H54 (cell line): ENCODE measurements around the gene MARCHF5.
A peak's percentile ranks its signal among the peaks of the same experiment; 100 is the strongest.
"Not testable (repeated sequence)": the region's sequence is repeated elsewhere in the genome, so short reads cannot be mapped to it uniquely, and the experiment has no call there.

Experiments used
- DNase-seq: peaks from one replicate; pipeline ENCODE4 v3.0.0; 2011; ENCODE audit warnings: low spot score, mixed read lengths; ENCODE audit not compliant: insufficient read length
- FAIRE-seq: peaks from 3 replicates; lab custom pipeline; 2011; peaks lifted over from hg19 to GRCh38; lab: Jason Lieb, UNC
- POLR2A ChIP-seq: IDR thresholded peaks from 2 replicates; pipeline ENCODE4 v1.6.1; 2011; ENCODE audit warnings: low read depth, mild to moderate bottlenecking, low read length

The MARCHF5 gene

DNA sequence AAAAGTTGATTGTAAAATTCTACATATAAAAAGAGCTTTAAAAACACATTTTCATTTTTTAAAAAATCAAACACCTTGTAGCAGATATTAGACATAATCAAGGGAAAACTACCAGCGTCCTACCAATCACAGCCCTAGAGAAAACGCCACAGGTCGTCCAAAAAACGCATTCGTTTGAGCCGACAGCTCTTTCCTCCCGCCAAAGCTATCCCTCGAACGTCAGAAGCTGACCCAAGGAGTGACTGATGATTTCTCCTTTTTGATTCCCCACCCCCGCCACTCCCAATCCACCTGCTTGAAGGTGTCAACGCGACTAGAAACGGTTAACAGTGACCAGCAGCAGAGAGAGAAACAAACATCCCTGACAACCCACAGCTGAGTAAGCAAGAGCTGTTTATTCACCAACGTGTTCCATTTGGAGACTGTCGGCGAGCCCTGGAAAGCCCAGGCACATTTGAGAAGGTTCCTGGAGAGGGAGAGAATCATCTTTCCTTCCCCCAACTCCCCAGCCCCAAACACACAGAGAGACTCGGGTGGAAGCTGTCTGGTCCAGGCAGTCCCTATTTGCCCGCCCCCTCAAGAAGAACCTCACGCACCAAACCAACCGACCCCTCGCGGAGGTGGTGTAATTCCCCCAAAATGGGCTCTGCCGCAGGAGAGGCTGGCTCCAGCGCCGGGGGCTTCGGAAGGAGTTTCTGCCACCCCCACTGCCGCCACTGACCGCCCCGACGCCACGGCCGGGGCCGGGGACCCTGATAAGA lies 711 bp upstream of the MARCHF5 start:
- DNase-seq (peak; percentile 50), FAIRE-seq (peak; percentile 78)
- no peak for TF ChIP-seq POLR2A

DNA sequence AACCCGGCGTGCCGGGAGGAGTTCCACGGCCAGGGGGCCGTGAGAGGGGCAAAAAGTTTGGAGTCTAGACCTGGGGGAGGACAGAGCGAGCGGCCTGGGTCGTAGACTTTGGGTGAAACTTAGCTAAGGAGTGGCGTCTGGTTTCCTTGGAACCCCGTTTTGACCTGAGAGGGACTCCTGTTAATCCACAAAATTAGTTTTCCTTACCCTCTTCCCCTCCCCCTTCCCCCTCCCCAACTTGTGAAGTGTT lies 574 bp downstream of the MARCHF5 start:
- DNase-seq, result peak; percentile 6
- no peak for FAIRE-seq
- TF ChIP-seq POLR2A, result no peak

DNA sequence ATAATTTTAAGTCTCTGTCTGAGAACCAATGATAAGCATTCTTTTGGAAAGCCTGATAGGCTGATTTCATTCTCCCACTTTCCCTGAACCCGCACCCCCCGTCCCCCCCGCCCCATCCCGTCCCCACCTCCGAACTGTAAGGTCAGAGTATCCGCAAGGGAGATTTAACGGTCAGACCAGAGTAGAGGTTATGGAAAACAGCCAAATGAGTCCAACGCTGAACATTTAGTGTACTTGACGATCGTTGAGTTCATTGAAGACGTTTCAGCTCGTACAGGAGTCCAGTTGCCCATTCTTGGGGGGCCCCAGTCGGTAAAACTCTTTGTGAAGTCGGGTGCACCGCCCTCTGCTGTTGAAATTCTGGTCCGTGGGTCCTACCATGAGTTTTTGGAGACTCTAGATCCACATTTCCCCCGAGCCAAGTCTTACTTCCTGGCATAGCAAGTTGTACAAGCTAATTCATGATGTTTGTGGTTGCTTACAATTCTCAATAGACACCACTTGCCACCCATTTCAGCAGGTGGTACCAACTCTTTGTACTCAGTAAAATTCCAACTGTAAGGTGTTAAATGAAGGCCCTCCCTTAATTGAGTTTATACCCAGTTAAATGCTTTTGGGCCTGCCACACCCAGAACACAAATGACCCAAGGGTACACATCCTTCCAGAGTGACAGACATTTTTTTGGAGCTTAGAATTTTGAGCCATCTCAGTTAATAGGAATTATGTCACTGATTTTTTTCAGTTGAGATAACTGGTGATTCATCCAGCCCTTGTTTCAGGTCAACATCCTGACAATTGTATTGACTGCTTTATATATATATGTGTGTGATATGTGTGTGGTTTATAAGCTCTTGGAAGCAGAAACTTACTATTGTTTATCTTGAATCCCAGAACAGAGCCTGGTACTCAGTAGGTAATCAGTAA lies 1.2 kb downstream of the MARCHF5 start:
- no peak for TF ChIP-seq POLR2A
- FAIRE-seq (peak; percentile 66), DNase-seq (peak; percentile 35)

DNA sequence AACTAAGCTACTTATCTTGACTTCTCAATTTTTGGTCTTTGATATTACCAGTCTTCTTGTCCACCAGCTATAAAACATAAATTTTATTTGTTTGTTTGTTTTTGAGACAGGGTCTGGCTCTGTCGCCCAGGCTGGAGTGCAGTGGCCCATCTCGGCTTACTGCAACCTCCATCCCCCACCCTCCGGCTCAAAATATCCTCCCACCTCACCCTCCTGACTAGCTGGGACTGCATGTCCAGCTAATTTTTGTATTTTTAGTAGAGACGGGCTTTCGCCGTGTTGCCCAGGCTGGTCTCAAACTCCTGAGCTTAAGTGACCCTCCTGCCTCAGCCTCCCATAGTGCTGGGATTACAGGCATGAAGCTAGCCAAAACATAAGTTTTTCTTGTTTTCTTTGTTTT lies 7.5 kb downstream of the MARCHF5 start:
- no peak for DNase-seq
- no peak for FAIRE-seq
- no peak for TF ChIP-seq POLR2A

DNA sequence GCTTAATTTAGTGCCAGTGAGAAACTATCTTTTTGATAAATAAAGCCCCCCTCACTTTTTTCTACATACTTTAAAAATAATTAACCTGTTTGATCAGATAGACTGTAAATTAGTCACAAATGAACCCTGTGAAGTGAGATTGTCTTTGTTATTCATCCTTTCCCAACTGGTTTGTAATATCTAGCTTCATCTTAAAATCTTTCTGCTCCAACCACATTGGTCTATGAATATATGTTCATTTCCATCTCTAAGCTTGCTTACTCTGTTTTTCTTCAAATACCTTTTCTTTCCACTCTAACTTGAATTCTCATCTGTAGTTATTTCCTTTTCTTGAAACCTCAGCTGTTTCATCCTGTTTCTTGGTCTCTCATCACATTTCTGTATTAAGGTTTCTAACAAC lies 12.1 kb downstream of the MARCHF5 start:
- no peak for FAIRE-seq
- TF ChIP-seq POLR2A, result no peak
- DNase-seq, result no peak

DNA sequence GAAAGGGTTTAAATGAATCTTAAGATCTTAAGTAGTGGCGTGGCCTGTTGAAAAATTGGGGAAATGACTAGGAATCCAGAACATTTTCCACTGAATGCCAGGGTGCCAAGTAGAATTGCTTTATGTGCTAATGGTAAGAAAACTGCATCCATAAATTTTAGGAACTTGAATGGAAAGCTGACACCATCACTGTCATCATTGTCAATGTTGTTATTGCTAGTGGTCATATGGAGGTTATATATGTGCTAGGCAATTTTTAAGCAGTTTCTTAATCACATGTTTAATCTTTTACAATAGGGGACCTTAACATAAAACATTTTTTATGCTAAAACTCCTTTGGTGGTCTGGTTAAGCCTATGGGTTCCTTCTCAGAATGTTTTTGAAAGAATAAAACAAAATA lies 13.1 kb downstream of the MARCHF5 start:
- TF ChIP-seq POLR2A, result no peak
- DNase-seq (no peak), FAIRE-seq (no peak)

DNA sequence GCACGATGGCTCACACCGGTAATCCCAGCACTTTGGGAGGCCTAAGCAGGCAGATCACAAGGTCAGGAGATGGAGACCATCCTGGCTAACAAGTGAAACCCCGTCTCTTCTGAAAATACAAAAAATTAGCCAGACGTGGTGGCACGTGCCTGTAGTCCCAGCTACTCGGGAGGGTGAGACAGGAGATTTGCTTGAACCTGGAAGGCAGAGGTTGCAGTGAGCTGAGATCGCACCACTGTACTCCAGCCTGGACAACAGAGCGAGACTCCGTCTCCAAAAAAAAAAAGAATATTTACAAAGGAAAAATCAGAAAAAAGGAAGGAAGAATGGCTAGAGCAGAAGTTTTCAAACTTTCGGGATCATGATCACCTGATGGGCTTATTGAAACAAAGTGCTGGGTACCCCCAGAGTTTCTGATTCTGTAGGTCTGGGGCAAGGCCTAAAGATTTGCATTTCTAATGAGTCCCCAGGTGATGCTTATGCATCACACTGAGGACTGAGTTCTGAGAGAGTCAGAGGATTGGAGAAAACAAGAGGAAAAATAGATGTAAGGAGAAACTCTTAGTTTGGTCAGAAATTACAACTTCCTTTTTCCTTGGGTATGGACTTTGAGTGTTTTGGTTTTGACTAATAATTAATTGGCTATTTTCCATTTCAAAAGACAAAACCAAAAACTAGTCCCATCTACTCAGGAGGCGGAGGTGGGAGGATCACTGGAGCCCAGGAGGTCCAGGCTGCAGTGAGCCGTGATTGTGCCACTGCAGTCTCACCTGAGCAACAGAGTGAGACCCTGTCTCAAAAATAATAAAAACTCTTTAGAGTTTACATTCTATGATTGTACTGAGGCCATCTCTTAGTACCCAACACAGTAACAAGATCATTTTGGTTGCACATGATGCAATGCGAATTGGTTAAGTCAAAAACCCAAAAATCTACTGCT lies 14.4 kb downstream of the MARCHF5 start:
- no peak for TF ChIP-seq POLR2A
- no peak for DNase-seq
- no peak for FAIRE-seq

DNA sequence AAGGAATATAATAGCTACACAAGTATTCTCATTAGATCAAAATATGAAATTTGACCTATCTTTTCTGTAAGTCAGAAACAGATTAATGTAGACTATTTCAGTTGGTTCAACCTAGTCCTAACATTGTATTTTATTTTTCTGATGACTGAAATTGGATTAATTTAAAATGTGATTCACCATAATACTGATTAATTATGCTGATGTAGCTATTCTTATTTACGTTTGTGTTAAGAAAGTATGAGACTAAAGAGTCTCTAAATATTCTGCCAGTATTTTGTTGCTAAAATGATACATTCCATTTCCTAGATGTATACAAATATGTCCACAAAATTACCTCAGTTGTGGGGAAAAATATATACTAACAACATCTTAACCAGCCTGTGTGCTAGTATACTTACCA lies 18.3 kb downstream of the MARCHF5 start:
- DNase-seq (no peak), FAIRE-seq (no peak)
- no peak for TF ChIP-seq POLR2A

DNA sequence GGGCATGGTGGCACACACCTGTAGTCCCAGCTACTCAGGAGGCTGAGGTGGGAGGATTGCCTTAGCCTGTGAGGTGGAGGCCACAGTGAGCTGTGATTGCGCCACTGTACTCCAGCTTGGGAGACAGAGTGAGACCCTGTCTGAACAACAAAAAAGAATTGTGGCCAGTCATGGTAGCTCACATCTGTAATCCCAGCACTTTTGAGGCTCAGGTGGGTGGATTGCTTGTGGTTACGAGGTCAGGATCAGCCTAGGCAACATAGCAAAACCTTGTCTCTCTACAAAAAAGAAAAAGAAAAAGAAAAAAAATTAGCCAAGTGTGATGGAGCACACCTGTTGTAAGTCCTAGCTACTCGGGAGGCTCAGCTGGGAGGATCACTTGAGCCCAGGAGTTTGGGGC lies 22.8 kb downstream of the MARCHF5 start:
- FAIRE-seq (no peak), DNase-seq (no peak)
- no peak for TF ChIP-seq POLR2A

DNA sequence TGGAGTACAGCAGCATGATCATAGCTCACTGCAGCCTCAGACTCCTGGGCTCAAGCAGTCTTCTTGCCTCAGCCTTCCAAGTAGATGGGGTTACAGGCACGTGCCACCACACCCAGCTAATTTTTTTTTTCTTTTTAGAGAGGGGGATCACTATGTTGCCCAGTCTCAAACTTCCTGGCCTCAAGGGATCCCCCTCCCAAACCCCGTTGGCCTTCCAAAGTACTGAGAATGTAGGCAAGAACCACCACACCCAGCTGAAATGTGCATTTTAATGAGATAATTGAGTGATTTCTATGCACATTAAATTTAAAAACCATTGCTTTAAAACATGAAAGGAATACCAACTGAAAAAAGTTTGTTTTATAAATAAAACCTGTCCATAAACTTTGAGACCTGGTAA lies 25.6 kb downstream of the MARCHF5 start:
- FAIRE-seq, result no peak

DNA sequence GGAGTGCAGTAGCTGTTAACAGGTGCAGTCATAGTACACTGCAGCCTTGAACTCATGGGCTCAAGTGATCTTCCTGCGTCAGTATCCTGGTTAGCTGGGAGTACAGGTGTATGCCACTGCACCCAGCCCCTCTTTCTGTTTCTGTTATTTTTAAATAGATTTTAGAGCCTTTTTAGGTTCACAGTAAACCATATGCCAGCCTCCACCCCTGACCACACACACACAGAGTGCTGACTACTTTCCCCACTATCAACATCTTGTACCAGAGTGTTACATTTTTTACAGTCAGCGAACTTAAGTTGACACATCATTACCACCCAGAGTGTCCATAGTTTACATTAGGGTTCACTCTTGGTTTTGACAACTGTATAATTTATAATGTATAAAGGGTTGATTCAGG lies 32.1 kb downstream of the MARCHF5 start:
- TF ChIP-seq POLR2A, result no peak
- no peak for DNase-seq
- no peak for FAIRE-seq

More for the DNA sequence above, 25.6 kb downstream of the MARCHF5 start:
- no peak for DNase-seq
- no peak for TF ChIP-seq POLR2A

DNA sequence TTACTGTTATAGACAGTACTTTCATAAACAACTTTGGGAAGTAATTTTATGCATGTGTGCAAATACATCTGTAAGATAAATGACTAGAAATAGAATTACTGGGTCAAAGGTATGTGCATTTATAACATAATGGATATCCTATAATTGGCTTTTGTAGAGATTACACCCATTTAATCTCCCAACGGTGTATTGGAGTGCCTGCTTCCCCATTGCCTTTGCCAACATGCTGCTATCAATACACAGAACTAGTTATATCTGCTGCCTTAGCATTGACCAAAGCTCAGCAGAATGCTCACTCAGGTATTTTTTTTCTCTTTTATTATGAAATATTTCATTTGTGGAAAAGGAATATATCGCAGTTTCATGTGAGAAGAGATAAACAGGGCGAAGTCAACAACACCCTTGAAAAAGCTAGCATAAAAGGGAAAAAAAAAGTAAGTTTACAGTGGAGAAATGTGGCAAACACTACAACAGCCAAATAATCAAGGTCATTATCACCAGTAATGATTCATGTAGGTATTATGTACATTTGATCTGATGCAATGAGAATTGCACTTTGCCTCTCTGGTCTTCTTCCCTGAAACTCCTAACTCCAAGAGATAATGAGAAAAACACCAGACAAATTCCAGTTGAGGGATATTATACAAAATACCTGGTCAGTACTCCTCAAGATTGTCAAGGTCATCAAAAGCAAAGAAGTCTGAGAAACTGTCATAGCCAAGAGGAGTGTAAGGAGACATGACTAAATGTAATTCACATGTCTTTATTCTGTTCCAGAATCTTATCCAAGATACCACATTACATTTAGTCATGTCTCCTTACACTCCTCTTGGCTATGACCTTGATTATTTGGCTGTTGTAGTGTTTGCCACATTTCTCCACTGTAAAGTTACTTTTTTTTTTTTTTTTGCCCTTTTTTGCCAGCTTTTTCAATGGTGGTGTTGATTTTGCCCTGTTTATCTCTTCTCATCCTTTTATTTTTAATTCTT lies 36.8 kb downstream of the MARCHF5 start:
- TF ChIP-seq POLR2A, result no peak
- FAIRE-seq (peak; percentile 98), DNase-seq (no peak)

DNA sequence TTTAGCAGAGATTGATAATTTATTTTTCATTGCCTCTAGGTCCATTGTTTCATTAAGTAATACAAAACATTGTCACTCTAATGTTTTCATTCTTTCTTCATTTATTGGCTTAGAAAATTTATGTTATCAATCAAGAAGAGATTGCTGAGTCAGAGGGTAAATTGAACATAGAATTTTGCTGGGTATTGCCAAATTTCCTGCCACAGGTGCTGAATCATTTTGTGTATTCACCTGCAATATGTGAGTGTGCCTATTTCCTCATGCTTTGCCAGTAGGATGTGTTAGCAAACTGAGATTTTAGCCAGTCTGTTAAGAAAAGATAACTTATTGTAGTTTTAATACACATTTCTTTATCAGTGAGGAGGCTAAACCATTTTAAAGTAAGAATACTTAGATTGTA lies 38.0 kb downstream of the MARCHF5 start:
- no peak for DNase-seq
- FAIRE-seq, result peak; percentile 71
- no peak for TF ChIP-seq POLR2A

DNA sequence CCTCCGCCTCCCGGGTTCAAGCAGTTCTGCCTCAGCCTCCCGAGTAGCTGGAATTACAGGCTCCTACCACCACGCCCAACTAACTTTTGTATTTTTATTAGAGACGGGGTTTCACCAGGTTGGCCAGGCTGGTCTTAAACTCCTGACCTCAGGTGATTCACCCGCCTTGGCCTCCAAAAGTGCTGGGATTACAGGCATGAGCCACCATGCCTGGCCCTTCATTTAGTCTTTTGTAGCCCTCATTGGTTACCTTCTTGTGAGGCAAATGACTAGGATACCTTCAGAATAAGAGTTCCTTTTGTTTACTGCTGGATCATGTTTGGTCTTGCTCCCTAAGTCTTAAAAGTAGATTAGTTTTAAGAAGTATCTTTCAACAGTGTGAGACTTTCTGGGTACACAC lies 39.0 kb downstream of the MARCHF5 start:
- not testable (repeated sequence) for DNase-seq
- peak; percentile 80 for FAIRE-seq
